ENCODE data around the gene PPM1L. TPM values are rescaled to one million over a fixed set of nuclear protein-coding genes. Genes with fewer than 3 reads are reported as not detected.
A peak's percentile ranks its signal among the peaks of the same experiment; 100 is the strongest.

PPM1L gene
- total and polyA plus RNA-seq, 2 of the 13 experiments (the other 11 are each of a cell fraction or from before 2014, with no cell fraction given), result 0.22 to 1.4 TPM

DNA sequence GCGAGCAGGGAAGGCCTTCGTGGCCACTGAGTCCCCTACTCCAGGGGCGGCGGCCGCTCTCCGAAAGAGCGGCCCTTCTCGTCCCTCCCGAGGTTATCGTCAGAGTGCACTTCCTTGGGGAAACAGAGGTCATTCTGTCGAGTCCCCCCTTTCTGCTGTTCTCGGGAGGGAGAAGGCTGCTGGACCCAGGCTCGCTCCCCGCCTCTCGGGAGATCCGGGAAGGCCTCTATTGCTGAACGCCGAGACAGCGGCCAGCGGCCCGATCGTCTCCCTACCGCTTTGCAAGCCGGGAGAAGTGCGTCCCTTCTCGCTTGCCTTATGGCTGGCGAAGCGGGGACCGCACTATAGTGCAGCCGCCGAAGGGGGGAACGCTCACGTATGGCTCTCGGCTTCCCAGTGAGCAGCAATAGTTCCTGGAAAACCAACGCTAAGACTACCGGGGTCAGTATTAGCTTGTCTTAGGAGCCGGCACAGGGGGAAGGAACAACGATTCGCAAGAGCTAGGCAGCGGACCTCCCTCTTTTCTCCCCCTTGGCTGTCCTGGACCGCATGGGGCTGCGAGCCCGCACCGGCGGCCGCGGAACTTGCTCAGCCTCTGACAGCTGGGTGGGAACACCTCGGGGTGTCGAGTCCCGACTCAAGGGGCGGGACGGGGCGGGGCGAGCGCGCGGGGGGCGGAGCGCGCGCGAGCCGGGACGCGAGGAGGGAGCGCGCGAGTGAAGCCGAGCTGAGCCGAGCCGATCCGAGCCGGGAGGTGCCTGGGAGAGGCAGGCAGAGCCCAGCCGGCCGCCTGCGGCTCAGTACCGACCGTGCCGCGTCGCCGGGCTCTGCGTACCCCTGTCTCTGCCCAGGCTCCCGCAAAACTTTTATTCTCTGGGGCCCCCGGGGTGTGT, 930 bp upstream of the PPM1L start (continued):
- TF ChIP-seq, protein P1, sequence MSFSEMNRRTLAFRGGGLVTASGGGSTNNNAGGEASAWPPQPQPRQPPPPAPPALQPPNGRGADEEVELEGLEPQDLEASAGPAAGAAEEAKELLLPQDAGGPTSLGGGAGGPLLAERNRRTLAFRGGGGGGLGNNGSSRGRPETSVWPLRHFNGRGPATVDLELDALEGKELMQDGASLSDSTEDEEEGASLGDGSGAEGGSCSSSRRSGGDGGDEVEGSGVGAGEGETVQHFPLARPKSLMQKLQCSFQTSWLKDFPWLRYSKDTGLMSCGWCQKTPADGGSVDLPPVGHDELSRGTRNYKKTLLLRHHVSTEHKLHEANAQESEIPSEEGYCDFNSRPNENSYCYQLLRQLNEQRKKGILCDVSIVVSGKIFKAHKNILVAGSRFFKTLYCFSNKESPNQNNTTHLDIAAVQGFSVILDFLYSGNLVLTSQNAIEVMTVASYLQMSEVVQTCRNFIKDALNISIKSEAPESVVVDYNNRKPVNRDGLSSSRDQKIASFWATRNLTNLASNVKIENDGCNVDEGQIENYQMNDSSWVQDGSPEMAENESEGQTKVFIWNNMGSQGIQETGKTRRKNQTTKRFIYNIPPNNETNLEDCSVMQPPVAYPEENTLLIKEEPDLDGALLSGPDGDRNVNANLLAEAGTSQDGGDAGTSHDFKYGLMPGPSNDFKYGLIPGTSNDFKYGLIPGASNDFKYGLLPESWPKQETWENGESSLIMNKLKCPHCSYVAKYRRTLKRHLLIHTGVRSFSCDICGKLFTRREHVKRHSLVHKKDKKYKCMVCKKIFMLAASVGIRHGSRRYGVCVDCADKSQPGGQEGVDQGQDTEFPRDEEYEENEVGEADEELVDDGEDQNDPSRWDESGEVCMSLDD (CRISPR knock-in tag; IDR thresholded peaks at IDR 0.05; ENCODE audit: borderline replicate concordance), result no peak
- TF ChIP-seq CREB1 (IDR thresholded peaks at IDR 0.05) (no peak), CREB1 (CRISPR knock-in tag; IDR thresholded peaks at IDR 0.05) (peak; percentile 61), KLF16 (CRISPR knock-in tag; IDR thresholded peaks at IDR 0.05) (no peak), ZMYM3 (CRISPR knock-in tag; IDR thresholded peaks at IDR 0.05) (no peak), SP140L (CRISPR knock-in tag; IDR thresholded peaks at IDR 0.05; ENCODE audit: borderline replicate concordance) (0 out of 2 replicates have a peak, but pooled peaks have one; percentile 66), HHEX (CRISPR knock-in tag; IDR thresholded peaks at IDR 0.05) (no peak), ZNF879 (CRISPR knock-in tag; IDR thresholded peaks at IDR 0.05) (0 out of 2 replicates have a peak, but pooled peaks have one; percentile 7), POGZ (CRISPR knock-in tag; IDR thresholded peaks at IDR 0.05) (peak; percentile 71), ZBTB7A (CRISPR knock-in tag; IDR thresholded peaks at IDR 0.05) (0 out of 2 replicates have a peak, but pooled peaks have one; percentile 34)
- TF ChIP-seq, protein P2, sequence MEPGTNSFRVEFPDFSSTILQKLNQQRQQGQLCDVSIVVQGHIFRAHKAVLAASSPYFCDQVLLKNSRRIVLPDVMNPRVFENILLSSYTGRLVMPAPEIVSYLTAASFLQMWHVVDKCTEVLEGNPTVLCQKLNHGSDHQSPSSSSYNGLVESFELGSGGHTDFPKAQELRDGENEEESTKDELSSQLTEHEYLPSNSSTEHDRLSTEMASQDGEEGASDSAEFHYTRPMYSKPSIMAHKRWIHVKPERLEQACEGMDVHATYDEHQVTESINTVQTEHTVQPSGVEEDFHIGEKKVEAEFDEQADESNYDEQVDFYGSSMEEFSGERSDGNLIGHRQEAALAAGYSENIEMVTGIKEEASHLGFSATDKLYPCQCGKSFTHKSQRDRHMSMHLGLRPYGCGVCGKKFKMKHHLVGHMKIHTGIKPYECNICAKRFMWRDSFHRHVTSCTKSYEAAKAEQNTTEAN (CRISPR knock-in tag; conservative IDR thresholded peaks at IDR 0.05), result no peak
- TF ChIP-seq, protein P3, sequence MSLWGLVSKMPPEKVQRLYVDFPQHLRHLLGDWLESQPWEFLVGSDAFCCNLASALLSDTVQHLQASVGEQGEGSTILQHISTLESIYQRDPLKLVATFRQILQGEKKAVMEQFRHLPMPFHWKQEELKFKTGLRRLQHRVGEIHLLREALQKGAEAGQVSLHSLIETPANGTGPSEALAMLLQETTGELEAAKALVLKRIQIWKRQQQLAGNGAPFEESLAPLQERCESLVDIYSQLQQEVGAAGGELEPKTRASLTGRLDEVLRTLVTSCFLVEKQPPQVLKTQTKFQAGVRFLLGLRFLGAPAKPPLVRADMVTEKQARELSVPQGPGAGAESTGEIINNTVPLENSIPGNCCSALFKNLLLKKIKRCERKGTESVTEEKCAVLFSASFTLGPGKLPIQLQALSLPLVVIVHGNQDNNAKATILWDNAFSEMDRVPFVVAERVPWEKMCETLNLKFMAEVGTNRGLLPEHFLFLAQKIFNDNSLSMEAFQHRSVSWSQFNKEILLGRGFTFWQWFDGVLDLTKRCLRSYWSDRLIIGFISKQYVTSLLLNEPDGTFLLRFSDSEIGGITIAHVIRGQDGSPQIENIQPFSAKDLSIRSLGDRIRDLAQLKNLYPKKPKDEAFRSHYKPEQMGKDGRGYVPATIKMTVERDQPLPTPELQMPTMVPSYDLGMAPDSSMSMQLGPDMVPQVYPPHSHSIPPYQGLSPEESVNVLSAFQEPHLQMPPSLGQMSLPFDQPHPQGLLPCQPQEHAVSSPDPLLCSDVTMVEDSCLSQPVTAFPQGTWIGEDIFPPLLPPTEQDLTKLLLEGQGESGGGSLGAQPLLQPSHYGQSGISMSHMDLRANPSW (CRISPR knock-in tag; IDR thresholded peaks at IDR 0.05; ENCODE audit: borderline replicate concordance), result no peak
- TF ChIP-seq, protein P4, sequence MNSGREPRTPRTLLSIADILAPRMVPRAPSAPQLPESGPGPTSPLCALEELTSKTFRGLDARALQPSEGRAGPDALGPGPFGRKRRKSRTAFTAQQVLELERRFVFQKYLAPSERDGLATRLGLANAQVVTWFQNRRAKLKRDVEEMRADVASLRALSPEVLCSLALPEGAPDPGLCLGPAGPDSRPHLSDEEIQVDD (CRISPR knock-in tag; IDR thresholded peaks at IDR 0.05; ENCODE audit: borderline replicate concordance), result no peak
- TF ChIP-seq, protein P5, sequence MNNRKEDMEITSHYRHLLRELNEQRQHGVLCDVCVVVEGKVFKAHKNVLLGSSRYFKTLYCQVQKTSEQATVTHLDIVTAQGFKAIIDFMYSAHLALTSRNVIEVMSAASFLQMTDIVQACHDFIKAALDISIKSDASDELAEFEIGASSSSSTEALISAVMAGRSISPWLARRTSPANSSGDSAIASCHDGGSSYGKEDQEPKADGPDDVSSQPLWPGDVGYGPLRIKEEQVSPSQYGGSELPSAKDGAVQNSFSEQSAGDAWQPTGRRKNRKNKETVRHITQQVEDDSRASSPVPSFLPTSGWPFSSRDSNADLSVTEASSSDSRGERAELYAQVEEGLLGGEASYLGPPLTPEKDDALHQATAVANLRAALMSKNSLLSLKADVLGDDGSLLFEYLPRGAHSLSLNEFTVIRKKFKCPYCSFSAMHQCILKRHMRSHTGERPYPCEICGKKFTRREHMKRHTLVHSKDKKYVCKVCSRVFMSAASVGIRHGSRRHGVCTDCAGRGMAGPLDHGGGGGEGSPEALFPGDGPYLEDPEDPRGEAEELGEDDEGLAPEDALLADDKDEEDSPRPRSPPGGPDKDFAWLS (CRISPR knock-in tag; IDR thresholded peaks at IDR 0.05; ENCODE audit: borderline replicate concordance), result no peak
- TF ChIP-seq, protein P6, sequence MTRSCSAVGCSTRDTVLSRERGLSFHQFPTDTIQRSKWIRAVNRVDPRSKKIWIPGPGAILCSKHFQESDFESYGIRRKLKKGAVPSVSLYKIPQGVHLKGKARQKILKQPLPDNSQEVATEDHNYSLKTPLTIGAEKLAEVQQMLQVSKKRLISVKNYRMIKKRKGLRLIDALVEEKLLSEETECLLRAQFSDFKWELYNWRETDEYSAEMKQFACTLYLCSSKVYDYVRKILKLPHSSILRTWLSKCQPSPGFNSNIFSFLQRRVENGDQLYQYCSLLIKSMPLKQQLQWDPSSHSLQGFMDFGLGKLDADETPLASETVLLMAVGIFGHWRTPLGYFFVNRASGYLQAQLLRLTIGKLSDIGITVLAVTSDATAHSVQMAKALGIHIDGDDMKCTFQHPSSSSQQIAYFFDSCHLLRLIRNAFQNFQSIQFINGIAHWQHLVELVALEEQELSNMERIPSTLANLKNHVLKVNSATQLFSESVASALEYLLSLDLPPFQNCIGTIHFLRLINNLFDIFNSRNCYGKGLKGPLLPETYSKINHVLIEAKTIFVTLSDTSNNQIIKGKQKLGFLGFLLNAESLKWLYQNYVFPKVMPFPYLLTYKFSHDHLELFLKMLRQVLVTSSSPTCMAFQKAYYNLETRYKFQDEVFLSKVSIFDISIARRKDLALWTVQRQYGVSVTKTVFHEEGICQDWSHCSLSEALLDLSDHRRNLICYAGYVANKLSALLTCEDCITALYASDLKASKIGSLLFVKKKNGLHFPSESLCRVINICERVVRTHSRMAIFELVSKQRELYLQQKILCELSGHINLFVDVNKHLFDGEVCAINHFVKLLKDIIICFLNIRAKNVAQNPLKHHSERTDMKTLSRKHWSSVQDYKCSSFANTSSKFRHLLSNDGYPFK (CRISPR knock-in tag; IDR thresholded peaks at IDR 0.05; ENCODE audit: borderline replicate concordance), result 0 out of 2 replicates have a peak, but pooled peaks have one; percentile 29

All from HepG2 (cell line).